ENCODE results near the gene ADPRM.

- TF ChIP-seq CTCF (IDR thresholded peaks at IDR 0.05; ENCODE audit: borderline replicate concordance, extremely low read depth, low read length, poor library complexity, severe bottlenecking), result no peak
- no peak for TF ChIP-seq EZH2 (IDR thresholded peaks at IDR 0.05; ENCODE audit: borderline replicate concordance, low read depth, low read length, severe bottlenecking)
Measured at GRCh38 chr17:10733666-10734065, 36.3 kb downstream of the ADPRM start.
